GM12878 (cell line): ENCODE measurements around the gene UBAC2. TPM values are rescaled to one million over a fixed set of nuclear protein-coding genes. Genes with fewer than 3 reads are reported as not detected.

Source experiments
- ATAC-seq: fragments of 200-7000 bp; cut with Tn5 transposase; 3 replicates; pipeline ENCODE4 v1.9.1; 2020; ENCODE audit warnings: mild to moderate bottlenecking, moderate library complexity
- BruUV-seq: library from RNA; stranded (reverse); fragments of 400-500 nt; replicated peaks from 2 replicates; lab custom pipeline; 2021; lab: Mats Ljungman, UMichigan
- CTCF ChIA-PET: fragments of 300-600 bp; sonication (Branson Sonifier 250); formaldehyde crosslinking; extraction: SDS; loops from one replicate; lab custom pipeline; 2021; ENCODE audit warnings: inconsistent platforms; lab: Yijun Ruan, JAX
- POLR2A ChIA-PET: fragments of 350-600 bp; formaldehyde crosslinking; extraction: SDS; loops from one replicate; lab custom pipeline; 2021; ENCODE audit warnings: inconsistent platforms; lab: Charles Lee
- RAD21 ChIA-PET: fragments of 300-600 bp; sonication (Branson Sonifier 250); formaldehyde crosslinking; loops from one replicate; lab custom pipeline; 2023; ENCODE audit warnings: antibody characterized with exemption; ENCODE audit not compliant: unreplicated experiment; lab: Charles Lee
- SMC1A ChIA-PET: fragments of 300-600 bp; sonication (Branson Sonifier 250); formaldehyde crosslinking; loops from one replicate; lab custom pipeline; 2023; ENCODE audit not compliant: unreplicated experiment, uncharacterized antibody; lab: Charles Lee
- DNase-seq: peaks from one replicate; pipeline ENCODE4 v3.0.0-alpha.2; 2011; ENCODE audit warnings: low read depth, low spot score
- FAIRE-seq: peaks from 3 replicates; lab custom pipeline; 2011; peaks lifted over from hg19 to GRCh38; lab: Jason Lieb, UNC
- H2AFZ ChIP-seq: 2 replicates; pipeline ENCODE4 v1.6.0; 2011; ENCODE audit warnings: low read depth, low read length, control low read depth; ENCODE audit not compliant: control insufficient read depth
- H3K27ac ChIP-seq: 2 replicates; pipeline ENCODE4 v1.5.1; 2011; ENCODE audit warnings: control low read depth; ENCODE audit not compliant: control insufficient read depth, insufficient read depth
- H3K27me3 ChIP-seq, 2 experiments: replicated peaks in 1 of 2; 2 replicates each; pipeline versions ENCODE4 v1.6.0 to v1.6.1; 2011; ENCODE audit warnings: low read length in 1 of 2; ENCODE audit not compliant: control insufficient read depth in 2 of 2, insufficient read depth in 2 of 2
- H3K36me3 ChIP-seq, 2 experiments: 2 replicates each; pipeline ENCODE4 v1.5.1; 2011; ENCODE audit warnings: low read length in 1 of 2; ENCODE audit not compliant: control insufficient read depth in 2 of 2, insufficient read depth in 2 of 2
- H3K4me1 ChIP-seq: 2 replicates; pipeline ENCODE4 v1.6.1; 2011; ENCODE audit warnings: mild to moderate bottlenecking, low read length, moderate library complexity, mixed read lengths; ENCODE audit not compliant: control insufficient read depth, insufficient read depth
- H3K4me2 ChIP-seq: 2 replicates; pipeline ENCODE4 v1.6.0; 2011; ENCODE audit warnings: control low read depth; ENCODE audit not compliant: control insufficient read depth, insufficient read depth
- H3K4me3 ChIP-seq: fragments of 200-600 bp; sonication (generic); 2 replicates; pipeline ENCODE4 v1.5.1; 2016
- H3K79me2 ChIP-seq: 2 replicates; pipeline ENCODE4 v1.6.0; 2011; ENCODE audit warnings: low read length; ENCODE audit not compliant: control insufficient read depth, insufficient read depth
- H3K9ac ChIP-seq: 2 replicates; pipeline ENCODE4 v1.8.0; 2011; ENCODE audit warnings: low read length, control low read depth, mixed read lengths; ENCODE audit not compliant: control insufficient read depth, insufficient read depth
- H3K9me3 ChIP-seq: replicated peaks from 3 replicates; pipeline ENCODE4 v1.5.1; 2011; ENCODE audit warnings: mild to moderate bottlenecking, low read length; ENCODE audit not compliant: control insufficient read depth, insufficient read depth
- H4K20me1 ChIP-seq: 2 replicates; pipeline ENCODE4 v1.6.0; 2011; ENCODE audit not compliant: control insufficient read depth, insufficient read depth
- BCL3 ChIP-seq: IDR thresholded peaks from 2 replicates; pipeline ENCODE4 v1.6.1; 2011; ENCODE audit warnings: borderline replicate concordance, low read depth, mild to moderate bottlenecking, moderate library complexity, low read length; ENCODE audit not compliant: insufficient read depth, poor library complexity, severe bottlenecking
- BMI1 ChIP-seq: fragments of 450-650 bp; IDR thresholded peaks from 2 replicates; pipeline ENCODE4 v1.6.1; 2016; ENCODE audit warnings: mild to moderate bottlenecking, moderate library complexity, borderline replicate concordance
- BRCA1 ChIP-seq: IDR thresholded peaks from 2 replicates; pipeline ENCODE4 v1.6.1; 2011; ENCODE audit warnings: low read depth, low read length, improper control_type of control experiment
- CEBPB ChIP-seq, 2 experiments: fragments of 150-350 bp in 1 of 2; IDR thresholded peaks; 2 replicates each; pipeline ENCODE4 v1.6.1; 2012 to 2014; ENCODE audit warnings: low read depth in 2 of 2, low read length in 2 of 2, borderline replicate concordance in 1 of 2, inconsistent platforms in 1 of 2
- CEBPZ ChIP-seq: fragments of 150-350 bp; IDR thresholded peaks from 2 replicates; pipeline ENCODE4 v1.6.1; 2016; ENCODE audit warnings: low read depth, low read length
- FOS ChIP-seq: IDR thresholded peaks from 3 replicates; pipeline ENCODE4 v1.6.1; 2011; ENCODE audit warnings: borderline replicate concordance; ENCODE audit not compliant: insufficient read length; ENCODE audit errors: extremely low read depth
- JUND ChIP-seq: IDR thresholded peaks from 2 replicates; pipeline ENCODE4 v1.6.1; 2012; ENCODE audit warnings: low read depth, mild to moderate bottlenecking, low read length, improper control_type of control experiment, moderate library complexity
- NFXL1 ChIP-seq: fragments of 450-650 bp; IDR thresholded peaks from 2 replicates; pipeline ENCODE4 v1.6.1; 2017; ENCODE audit warnings: antibody characterized with exemption, mild to moderate bottlenecking, borderline replicate concordance
- RCOR1 ChIP-seq: conservative IDR thresholded peaks from 2 replicates; pipeline ENCODE4 v1.6.1; 2012; ENCODE audit warnings: low read depth, low read length, improper control_type of control experiment
- SMAD1 ChIP-seq: fragments of 450-650 bp; IDR thresholded peaks from 2 replicates; pipeline ENCODE4 v1.6.1; 2018; ENCODE audit warnings: mild to moderate bottlenecking, low read depth; ENCODE audit not compliant: partially characterized antibody
- SREBF1 ChIP-seq: IDR thresholded peaks from 2 replicates; pipeline ENCODE4 v1.6.1; 2012; ENCODE audit warnings: mild to moderate bottlenecking, low read length
- USF1 ChIP-seq: IDR thresholded peaks from 2 replicates; pipeline ENCODE4 v1.6.1; 2011; ENCODE audit warnings: borderline replicate concordance, low read depth, mild to moderate bottlenecking, moderate library complexity, mixed read lengths, low read length; ENCODE audit not compliant: insufficient read depth; ENCODE audit errors: extremely low read length
- ZBTB11 ChIP-seq: fragments of 450-650 bp; formaldehyde crosslinking; IDR thresholded peaks from 2 replicates; pipeline ENCODE4 v1.5.0; 2022; ENCODE audit warnings: mild to moderate bottlenecking, missing genetic modification characterization
- ZSCAN29 ChIP-seq: fragments of 450-650 bp; IDR thresholded peaks from 2 replicates; pipeline ENCODE4 v1.6.1; 2017; ENCODE audit warnings: mild to moderate bottlenecking, moderate library complexity
- WGBS: methylation state at CpG from one replicate; pipeline ENCODE4 v1.1.6; 2016; ENCODE audit warnings: low lambda C conversion rate; ENCODE audit not compliant: insufficient replicate concordance, insufficient coverage; ENCODE audit errors: missing lambda C conversion rate; 5-methylcytosine and 5-hydroxymethylcytosine counted together
- in situ Hi-C: fragments of 300-500 bp; cut with MboI; formaldehyde crosslinking; loops from 9 replicates; pipeline ENCODE4 v1.14.3; 2018; ENCODE audit warnings: mixed read lengths
- intact Hi-C: fragments of 100-400 bp; cut with micrococcal nuclease; formaldehyde crosslinking; loops from one replicate; pipeline ENCODE4 v1.14.2; 2022; ENCODE audit not compliant: unreplicated experiment
- polyA plus RNA-seq, 11 experiments: library from polyadenylated mRNA; depleted of rRNA in 4 of 11; unstranded in 6 of 11; stranded (reverse) in 5 of 11; fragments of >200 nt; fragmentation: Nextera tagmentation in 4 of 11; fragmentation: Illumina TruSeq in 1 of 11; extraction: Ambion mirVana in 4 of 11; extraction: Trizol in 1 of 11; gene quantifications; 1 replicate in 1 of 11; 2 replicates in 10 of 11; pipeline versions ENCODE4 v1.2.1 to v1.2.3, GENCODE V29; 2011 to 2016; ENCODE audit warnings: inconsistent platforms in 2 of 11, missing spikeins in 2 of 11, low read depth in 1 of 11
- total RNA-seq, 4 experiments: library from RNA; depleted of rRNA in 3 of 4; stranded (reverse); fragments of >200 nt in 3 of 4; fragmentation: Illumina TruSeq in 1 of 4; extraction: Trizol in 1 of 4; gene quantifications; 2 replicates each; pipeline versions ENCODE4 v1.2.1 to v1.2.3, GENCODE V29; 2013 to 2021

UBAC2 gene
- total and polyA plus RNA-seq, 10 of the 15 experiments (the other 5 are each of a cell fraction or from before 2014, with no cell fraction given), result 3.0 to 54.6 (median 17.4) TPM

- no peak overlapping the region for H3K4me3 ChIP-seq
- POLR2A ChIA-PET, result no interaction called here
- no peaks in the 10 kb centered on the region for H3K27me3 ChIP-seq
- 87% methylated on average over 8 of the region's 8 CpGs for WGBS
- DNase-seq, result no peak
- H3K9me3 ChIP-seq, result no peaks in the 10 kb centered on the region
- no peak overlapping the region for H2AFZ ChIP-seq
- SMC1A ChIA-PET, result interaction anchor here (1.5 kb wide), 1 partner anchor 12 kb away, joined by 4 read pairs; no protein-coding TSS in a partner anchor
- H3K27ac ChIP-seq, result no peak overlapping the region
- H3K4me2 ChIP-seq, result no peak overlapping the region
- no peaks in the 10 kb centered on the region for H3K36me3 ChIP-seq
- no peak for ATAC-seq
- intact Hi-C loops, result no loop called here
- H3K79me2 ChIP-seq, result no peaks in the 10 kb centered on the region
- no peaks in the 10 kb centered on the region for H3K4me1 ChIP-seq
- CTCF ChIA-PET, result interaction anchor here (0.7 kb wide), 1 partner anchor 135 kb away, joined by 3 read pairs; no protein-coding TSS in a partner anchor
- FAIRE-seq, result no peak
- no TSS peak for BruUV-seq
- no peaks in the 10 kb centered on the region for H4K20me1 ChIP-seq
- in situ Hi-C loops, result no loop called here
- no peak overlapping the region for H3K9ac ChIP-seq
- RAD21 ChIA-PET, result no interaction called here
- TF ChIP-seq FOS (no peak), RCOR1 (no peak), SMAD1 (no peak), ZBTB11 (CRISPR knock-in tag) (no peak), CEBPZ (no peak), ZSCAN29 (no peak), CEBPB (IDR thresholded peaks at IDR 0.05; ENCODE audit: borderline replicate concordance in 1 of 2, low read depth in 2 of 2, low read length in 2 of 2) (no peak), JUND (no peak), BRCA1 (no peak), SREBF1 (no peak), USF1 (no peak), NFXL1 (no peak), BCL3 (no peak), BMI1 (no peak)
These were observed 198.9 kb downstream of the UBAC2 start for GRCh38 chr13:99399623-99399974.
